Umbilical cord (tissue), 2 donors: Measurements from ENCODE around the gene PAQR9. TPM values are rescaled to one million over a fixed set of nuclear protein-coding genes. Genes with fewer than 3 reads are reported as not detected.

Experiments
- DNase-seq: peaks from one replicate; pipeline ENCODE4 v3.0.0-alpha.2; 2015; ENCODE audit warnings: low spot score
- total RNA-seq: library from RNA; depleted of rRNA; stranded (reverse); fragments of >200 nt; gene quantifications from one replicate; pipeline ENCODE4 v1.2.3, GENCODE V29; 2014; ENCODE audit warnings: low replicate concordance; ENCODE audit not compliant: insufficient read depth

Gene PAQR9
- total RNA-seq, 1 donor from 2014 or later: 7.9 TPM

GRCh38 chr3:142916605-142917004 lies 46.9 kb downstream of the PAQR9 start:
- peak; percentile 11 for DNase-seq

- no peak for DNase-seq
These were observed 47.8 kb downstream of the PAQR9 start for GRCh38 chr3:142915636-142916035.

GRCh38 chr3:142914286-142914811 lies 49.1 kb downstream of the PAQR9 start:
- no peak for DNase-seq

GRCh38 chr3:142913432-142913831 lies 50.0 kb downstream of the PAQR9 start:
- DNase-seq: no peak

GRCh38 chr3:142912402-142913172 lies 50.9 kb downstream of the PAQR9 start:
- no peak for DNase-seq

Other genes with a start within 250 kb of the PAQR9 start
- 58.0 TPM for gene TRPC1, start 239.6 kb downstream of the PAQR9 start, total RNA-seq
- 16.1 TPM for gene PCOLCE2, start 74.6 kb downstream of the PAQR9 start, total RNA-seq
- gene U2SURP, start 37.9 kb upstream of the PAQR9 start, total RNA-seq: 53.2 TPM
- gene CHST2, start 156.1 kb upstream of the PAQR9 start, total RNA-seq: 17.3 TPM